Tracheal epithelial cell (primary cell): ENCODE data around the gene RRAD. TPM values are rescaled to one million over a fixed set of nuclear protein-coding genes. Genes with fewer than 3 reads are reported as not detected.

Source experiments
- total RNA-seq: library from RNA; depleted of rRNA; stranded (reverse); fragments of >200 nt; gene quantifications from 2 replicates; pipeline ENCODE4 v1.2.1, GENCODE V29; 2014

The RRAD gene, protein sequence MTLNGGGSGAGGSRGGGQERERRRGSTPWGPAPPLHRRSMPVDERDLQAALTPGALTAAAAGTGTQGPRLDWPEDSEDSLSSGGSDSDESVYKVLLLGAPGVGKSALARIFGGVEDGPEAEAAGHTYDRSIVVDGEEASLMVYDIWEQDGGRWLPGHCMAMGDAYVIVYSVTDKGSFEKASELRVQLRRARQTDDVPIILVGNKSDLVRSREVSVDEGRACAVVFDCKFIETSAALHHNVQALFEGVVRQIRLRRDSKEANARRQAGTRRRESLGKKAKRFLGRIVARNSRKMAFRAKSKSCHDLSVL
- total RNA-seq, result 62.4 and 118 TPM in 2 replicates

DNA sequence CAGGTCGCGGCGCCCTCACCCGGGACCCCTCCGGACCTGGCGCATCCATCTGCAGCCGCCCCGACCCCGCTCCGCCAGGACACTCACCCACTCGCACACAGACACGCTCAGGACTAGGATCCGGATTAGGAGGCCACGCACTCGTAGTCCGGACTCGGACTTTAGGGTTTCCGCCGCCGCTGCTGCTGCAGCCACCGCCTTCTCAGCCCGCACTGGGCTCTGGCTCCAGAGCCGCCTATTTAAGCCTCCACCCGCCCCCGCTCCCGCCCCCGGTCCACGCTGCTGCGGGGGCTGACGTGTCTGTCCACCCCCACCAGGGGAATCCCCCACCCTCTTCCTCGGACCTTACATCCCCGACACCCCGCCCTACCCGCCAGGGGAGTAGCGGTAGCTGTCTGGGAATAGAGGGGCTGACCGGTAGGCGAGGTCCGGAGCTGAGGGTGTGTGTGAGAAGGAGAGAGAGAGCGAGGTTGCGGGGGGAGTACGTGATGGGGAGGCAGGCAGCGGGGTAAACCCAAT is at the start of gene RRAD:
Gene RRAD, minus strand, starts transcription at position 214 of the 519 bp plus-strand sequence. CDS start 356 bp downstream, outside the sequence.

DNA sequence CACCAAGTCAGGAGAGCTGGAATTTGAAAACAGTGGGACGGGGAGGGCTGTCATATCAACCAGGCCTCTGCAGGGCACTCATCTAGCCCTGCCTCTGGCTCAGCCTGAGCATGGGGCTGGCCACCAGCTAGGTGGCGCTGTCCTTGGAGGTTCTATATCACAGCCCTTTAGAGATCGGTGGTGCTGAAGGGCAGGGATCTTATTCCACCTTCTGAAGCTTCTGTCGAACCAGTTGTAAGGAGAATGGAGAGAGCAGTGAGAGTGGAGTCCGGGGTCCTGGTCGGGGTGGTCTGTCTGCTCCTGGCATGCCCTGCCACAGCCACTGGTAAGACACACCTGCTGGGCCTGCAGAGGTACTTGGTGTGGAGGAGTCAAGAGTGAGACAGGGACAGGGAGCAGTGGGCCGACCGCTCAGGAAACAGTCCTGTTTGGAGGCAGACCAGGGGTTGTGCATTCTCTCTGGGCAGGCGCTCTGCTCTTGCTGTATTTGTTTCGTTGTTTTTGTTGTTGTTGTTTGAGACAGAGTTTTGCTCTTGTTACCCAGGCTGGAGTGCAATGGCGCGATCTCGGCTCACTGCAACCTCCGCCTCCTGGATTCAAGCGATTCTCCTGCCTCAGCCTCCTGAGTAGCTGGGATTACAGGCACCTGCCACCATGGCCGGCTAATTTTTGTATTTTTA is 35.9 kb upstream of the RRAD start, which contains the start of gene CES3:
Gene CES3, plus strand, starts transcription at position 202 of the 680 bp plus-strand sequence. Its CDS starts 42 bp downstream, at position 244.

DNA sequence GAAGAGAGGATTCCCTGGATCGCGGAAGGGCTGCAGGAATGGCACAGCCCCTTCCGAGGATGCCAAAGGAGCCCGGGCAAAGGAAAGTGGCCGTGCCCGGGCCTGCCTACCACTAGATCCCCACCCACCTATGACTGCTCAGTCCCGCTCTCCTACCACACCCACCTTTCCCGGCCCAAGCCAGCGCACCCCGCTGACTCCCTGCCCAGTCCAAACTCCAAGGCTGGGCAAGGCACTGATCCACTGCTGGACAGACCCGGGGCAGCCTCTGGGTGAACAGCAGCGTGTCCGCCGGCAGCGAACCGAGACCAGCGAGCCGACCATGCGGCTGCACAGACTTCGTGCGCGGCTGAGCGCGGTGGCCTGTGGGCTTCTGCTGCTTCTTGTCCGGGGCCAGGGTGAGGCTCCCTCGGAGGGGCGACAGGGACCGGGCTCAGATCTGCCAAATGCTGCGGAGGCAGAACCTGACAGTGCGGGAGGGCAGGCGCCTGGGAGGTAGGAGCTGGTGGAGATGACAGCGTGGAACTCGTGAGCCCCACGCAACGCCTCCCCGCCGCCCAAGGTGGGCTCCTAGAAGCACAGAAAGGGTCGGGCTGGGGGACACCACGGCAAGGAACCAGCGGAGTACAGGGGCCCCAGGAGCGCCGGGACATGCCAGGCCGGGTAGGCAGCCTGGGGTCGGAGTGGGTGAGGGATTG is 10.1 kb upstream of the RRAD start, which contains the start of gene CES2:
Gene CES2, plus strand, starts transcription at position 203 of the 698 bp plus-strand sequence. Its CDS starts 120 bp downstream, at position 323.

DNA sequence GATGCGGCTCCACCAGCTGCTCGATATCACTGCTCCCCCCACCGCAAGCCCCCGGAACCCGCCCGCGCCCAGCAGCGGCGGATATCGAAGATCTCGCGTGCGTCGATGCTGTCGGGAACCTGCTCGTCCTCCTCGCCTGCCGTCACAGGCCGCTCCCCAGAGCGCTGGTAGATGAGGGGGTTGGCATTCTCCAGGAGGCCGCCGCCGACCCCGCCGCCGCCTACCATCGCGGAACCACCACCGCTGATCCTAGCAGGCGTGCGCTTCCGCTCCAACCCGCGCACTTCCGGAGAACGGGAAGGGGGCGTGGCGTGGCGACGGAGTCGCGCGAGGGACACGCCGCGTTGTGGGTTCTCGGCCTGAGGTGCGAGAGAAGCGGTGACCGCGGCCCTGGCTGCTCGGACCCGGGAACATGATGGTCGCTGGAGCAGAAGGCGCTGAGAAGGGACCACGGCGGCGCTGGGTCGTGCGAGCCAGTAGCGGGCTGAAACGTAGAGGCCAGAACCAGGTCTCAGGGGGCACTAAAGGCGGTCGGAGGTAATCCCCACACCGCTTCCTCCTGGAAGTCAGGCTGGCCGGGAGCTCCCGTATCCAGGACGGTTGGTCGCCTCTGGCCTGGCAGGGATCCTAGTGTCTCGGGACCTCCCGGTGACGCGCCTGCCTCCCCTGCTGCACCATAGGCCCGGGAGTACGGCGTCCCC is 9.0 kb upstream of the RRAD start, which contains the start of gene CIAO2B:
Gene CIAO2B, minus strand, starts transcription at position 265 of the 701 bp plus-strand sequence. Its CDS starts 38 bp downstream, at position 227.

DNA sequence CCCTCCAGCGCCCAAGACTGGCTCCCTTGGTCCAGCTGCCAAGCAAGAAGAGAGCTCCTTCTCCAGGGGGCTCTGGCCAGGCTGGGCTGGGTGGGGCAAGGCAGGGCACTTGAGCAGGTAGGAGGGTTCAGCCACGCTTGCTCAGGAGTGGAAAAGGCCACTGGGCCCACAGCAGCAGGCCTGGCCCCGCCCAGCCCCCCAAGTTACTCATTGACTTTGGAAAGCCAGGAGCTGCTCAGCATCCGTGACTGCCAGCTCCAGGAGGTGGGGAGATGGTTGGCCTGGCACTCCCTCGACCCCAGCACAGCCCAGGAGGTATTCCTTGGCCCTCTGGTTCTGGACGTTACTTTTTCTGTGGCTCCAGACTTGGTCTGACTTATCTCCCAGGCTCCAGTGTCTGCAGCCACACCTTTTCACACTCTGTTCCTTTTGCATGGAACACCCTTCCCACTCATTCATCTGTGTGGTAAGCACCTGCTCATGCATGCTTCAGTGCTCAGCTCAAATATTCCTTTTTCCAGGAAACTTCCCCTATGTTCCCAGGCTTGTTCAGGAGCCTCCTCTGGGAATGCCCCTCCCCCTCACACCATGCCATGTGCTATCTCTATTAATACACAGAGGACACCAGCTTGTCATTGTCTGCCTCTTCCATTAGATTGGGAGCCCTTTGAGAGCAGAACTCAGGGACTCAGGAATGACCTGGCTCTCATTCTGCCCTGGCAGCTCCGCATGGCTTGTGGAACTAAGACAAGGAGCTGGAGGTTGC is 6.3 kb downstream of the RRAD start, which contains the start of gene CDH16:
Gene CDH16, minus strand, starts transcription at position 83 of the 766 bp plus-strand sequence. CDS start 820 bp downstream, outside the sequence.

DNA sequence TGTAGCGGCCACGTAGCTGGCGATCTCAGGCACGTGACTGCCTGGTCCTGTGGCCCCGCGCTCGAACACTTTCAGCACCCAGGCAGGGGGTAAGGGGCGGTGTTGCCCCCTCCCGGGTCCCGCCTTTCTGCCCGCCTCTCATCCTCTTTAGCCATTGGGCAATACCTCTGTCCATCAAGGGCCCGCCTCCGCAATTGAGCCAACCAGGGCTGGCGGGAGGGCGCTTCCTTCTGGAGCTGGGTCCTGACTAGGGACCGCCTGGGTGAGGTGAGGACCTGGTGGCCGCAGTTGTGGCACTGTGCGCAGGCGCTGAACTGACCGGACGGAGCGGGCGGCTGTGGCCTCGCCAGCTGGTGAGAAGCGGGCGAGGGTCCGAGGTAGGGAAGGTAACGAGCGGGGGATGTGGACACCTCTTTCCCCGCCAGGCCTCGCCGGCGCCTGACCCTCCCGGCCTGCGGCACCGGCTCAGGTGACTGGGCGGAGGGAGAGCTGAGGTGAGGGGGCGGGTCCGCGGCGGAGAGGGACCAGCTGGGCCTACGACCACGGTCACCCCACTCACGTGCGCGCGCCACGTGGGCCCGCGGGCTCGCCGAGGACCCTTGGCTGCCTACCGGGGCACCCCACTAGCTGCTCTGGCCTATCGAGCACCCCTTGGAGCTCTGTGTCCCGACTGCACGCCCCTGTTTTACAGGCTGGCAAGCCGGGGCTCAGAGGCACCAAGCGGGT is 44.9 kb downstream of the RRAD start, which contains the start of gene PDP2:
Gene PDP2, plus strand, starts transcription at position 228 of the 726 bp plus-strand sequence. CDS start 3,770 bp downstream, outside the sequence.

Other genes starting within 250 kb of the RRAD start
- gene CMTM4, start 228.8 kb downstream of the RRAD start, total RNA-seq, result 48.0 and 92.3 TPM in 2 replicates
- 101 and 125 TPM in 2 replicates for gene DYNC1LI2, start 173.9 kb downstream of the RRAD start, total RNA-seq
- gene TERB1, start 124.0 kb downstream of the RRAD start, total RNA-seq, result 0.21 and 0.24 TPM in 2 replicates
- 78.6 and 87.2 TPM in 2 replicates for gene NAE1, start 94.6 kb downstream of the RRAD start, total RNA-seq
- not detected in 2 replicates for gene CA7, start 81.1 kb downstream of the RRAD start, total RNA-seq
- 9.6 and 15.3 TPM in 2 replicates for gene PDP2, start 45.0 kb downstream of the RRAD start, total RNA-seq
- 2.1 and 4.3 TPM in 2 replicates for gene CDH16, start 6.7 kb downstream of the RRAD start, total RNA-seq
- gene CIAO2B, start 8.9 kb upstream of the RRAD start, total RNA-seq, result 189 and 217 TPM in 2 replicates
- 40.0 and 189 TPM in 2 replicates for gene CES2, start 10.0 kb upstream of the RRAD start, total RNA-seq
- gene CES3, start 35.7 kb upstream of the RRAD start, total RNA-seq, result 2.7 and 5.3 TPM in 2 replicates
- gene CES4A, start 63.1 kb upstream of the RRAD start, total RNA-seq, result 1.3 and 2.2 TPM in 2 replicates
- 95.7 and 123 TPM in 2 replicates for gene CBFB, start 103.6 kb upstream of the RRAD start, total RNA-seq
- gene PHAF1, start 184.4 kb upstream of the RRAD start, total RNA-seq, result 12.1 and 12.5 TPM in 2 replicates
- 8.9 and 15.8 TPM in 2 replicates for gene B3GNT9, start 225.5 kb upstream of the RRAD start, total RNA-seq
- gene TRADD, start 234.4 kb upstream of the RRAD start, total RNA-seq, result 35.4 and 48.2 TPM in 2 replicates
- gene FBXL8, start 234.4 kb upstream of the RRAD start, total RNA-seq, result 8.0 and 8.3 TPM in 2 replicates
- gene HSF4, start 239.2 kb upstream of the RRAD start, total RNA-seq, result 3.1 and 6.2 TPM in 2 replicates
- gene NOL3, start 245.0 kb upstream of the RRAD start, total RNA-seq, result 30.1 and 32.4 TPM in 2 replicates